ENCODE measurements around the gene HYCC2. TPM values are rescaled to one million over a fixed set of nuclear protein-coding genes. Genes with fewer than 3 reads are reported as not detected.
"Not testable (repeated sequence)": the region's sequence is repeated elsewhere in the genome, so short reads cannot be mapped to it uniquely, and the experiment has no call there.

The HYCC2 gene
- polyA plus RNA-seq (ENCODE audit: insufficient read depth in 1 of 5, insufficient read length in 5 of 5, low replicate concordance in 1 of 5): 10 to 100 TPM in 4 of 5 donors, 1 to 10 TPM in 1; 8.8 to 19.3 (median 13.5) TPM
- long read RNA-seq, donor 1, full-length matches to known transcripts: 2 of 2 reads
- long read RNA-seq, donor 1, partial matches to known transcripts: 0 of 2 reads
- long read RNA-seq, donor 1, other reads (novel, unspliced or antisense): 0 of 2 reads
- long read RNA-seq, donor 2, full-length matches to known transcripts: 1 of 384 reads
- long read RNA-seq, donor 2, partial matches to known transcripts: 261 of 384 reads
- long read RNA-seq, donor 2, other reads (novel, unspliced or antisense): 122 of 384 reads
- long read RNA-seq, donor 3: 0 reads
- long read RNA-seq, donor 4: 0 reads
- long read RNA-seq, donor 5, full-length matches to known transcripts: 1 of 496 reads
- long read RNA-seq, donor 5, partial matches to known transcripts: 215 of 496 reads
- long read RNA-seq, donor 5, other reads (novel, unspliced or antisense): 280 of 496 reads
- long read RNA-seq, donor 6, full-length matches to known transcripts: 1 of 7 reads
- long read RNA-seq, donor 6, partial matches to known transcripts: 6 of 7 reads
- long read RNA-seq, donor 6, other reads (novel, unspliced or antisense): 0 of 7 reads
- long read RNA-seq, donor 7: 0 reads
- long read RNA-seq, donor 8: 0 reads

DNA sequence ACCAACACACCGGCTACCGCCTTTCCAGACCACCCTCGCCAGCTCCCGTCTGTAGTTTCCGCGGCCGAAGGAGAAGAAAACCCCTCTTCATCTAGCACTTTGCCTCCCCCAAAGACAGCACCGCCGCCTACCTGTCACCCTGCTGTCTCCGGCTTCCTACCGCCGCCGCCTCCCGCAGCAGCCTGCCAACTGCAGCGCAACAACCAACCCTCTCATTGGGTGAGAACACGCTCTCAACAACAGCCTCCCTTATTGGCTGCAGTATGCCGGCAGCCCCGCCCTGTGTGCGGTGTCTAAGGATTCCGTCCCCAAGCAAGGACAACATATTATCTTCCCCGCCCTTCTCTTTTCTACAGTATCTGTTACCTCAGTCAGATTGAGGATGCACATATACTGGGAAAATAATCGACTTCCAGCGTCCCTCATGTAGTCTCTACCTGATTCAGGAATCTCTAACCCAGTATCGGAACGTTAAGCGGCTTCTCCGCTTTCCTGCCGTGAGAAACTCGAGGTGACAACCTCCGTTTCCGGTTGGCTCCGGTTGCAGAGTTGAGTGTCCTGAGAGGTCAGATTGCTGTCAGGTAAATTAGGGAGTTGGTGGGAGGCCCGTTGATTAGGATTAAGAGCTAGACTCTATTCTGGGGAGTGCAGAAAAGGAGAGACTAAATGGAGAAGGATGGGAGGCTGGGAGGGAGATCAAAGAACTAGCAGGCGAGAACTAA, at the start of gene HYCC2, which contains the start of gene NDUFB3:
Gene HYCC2, minus strand, starts transcription at position 193 of the 722 bp plus-strand sequence. CDS start 47,662 bp downstream, outside the sequence.
Gene NDUFB3, plus strand, starts transcription at position 523 of the 722 bp plus-strand sequence. CDS start 6,882 bp downstream, outside the sequence.
- DNase-seq: peak; percentile 95 to 96

GRCh38 chr2:201118961-201119854, 47.7 kb upstream of the HYCC2 start:
- DNase-seq: no peak

GRCh38 chr2:201118121-201118960, 46.9 kb upstream of the HYCC2 start:
- peak; percentile 68 to 72 for DNase-seq

DNA sequence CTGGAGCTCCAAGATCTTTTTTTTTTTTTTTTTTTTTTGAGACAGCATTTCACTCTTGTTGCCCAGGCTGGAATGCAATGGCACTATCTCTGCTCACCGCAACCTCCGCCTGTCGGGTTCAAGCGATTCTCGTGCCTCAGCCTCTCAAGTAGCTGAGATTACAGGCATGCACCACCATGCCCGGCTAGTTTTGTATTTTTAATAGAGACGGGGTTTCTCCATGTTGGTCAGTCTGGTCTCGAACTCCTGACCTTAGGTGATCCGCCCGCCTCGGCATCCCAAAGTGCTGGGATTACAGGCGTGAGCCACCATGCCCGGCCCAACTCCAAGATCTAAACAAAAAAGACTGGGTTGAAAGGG, 46.2 kb upstream of the HYCC2 start:
- DNase-seq: not testable (repeated sequence)

DNA sequence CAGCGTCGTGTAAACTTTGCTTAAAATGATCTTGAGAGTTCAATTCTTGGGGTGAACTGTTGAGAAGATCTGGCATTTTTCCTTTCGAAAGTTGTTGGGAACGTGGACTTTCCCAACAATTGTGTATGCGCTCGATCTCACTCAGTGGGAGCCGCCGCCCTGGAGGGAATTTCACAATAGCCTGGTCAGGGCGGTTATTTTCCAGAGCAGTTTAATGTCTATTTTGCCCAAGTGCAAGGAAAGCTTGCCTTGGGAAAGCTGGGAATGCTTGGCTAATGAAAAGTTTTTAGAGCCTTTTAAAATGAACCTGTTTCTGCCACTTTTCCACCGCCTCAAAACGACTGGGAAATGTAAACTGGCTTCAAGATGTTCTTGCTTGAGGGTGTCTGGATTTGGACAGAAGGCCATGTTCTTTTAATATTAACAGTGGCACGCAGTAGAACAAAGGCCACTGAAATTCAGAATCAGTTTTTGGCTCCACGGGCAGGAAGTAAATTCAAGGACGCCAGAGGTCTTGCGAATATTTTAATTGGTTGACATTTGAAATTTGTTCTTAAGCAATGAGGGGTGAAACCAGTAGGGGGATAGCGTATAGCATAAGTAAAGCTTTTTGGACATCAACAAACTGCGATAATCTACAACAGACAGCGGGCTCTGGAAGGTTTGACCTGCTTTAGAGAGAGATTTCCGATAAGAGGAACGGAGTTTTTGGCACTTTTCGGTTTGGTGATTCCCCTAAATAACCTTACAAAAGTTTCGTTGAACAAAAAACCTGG, 45.7 kb upstream of the HYCC2 start:
- peak; percentile 73 to 74 for DNase-seq

DNA sequence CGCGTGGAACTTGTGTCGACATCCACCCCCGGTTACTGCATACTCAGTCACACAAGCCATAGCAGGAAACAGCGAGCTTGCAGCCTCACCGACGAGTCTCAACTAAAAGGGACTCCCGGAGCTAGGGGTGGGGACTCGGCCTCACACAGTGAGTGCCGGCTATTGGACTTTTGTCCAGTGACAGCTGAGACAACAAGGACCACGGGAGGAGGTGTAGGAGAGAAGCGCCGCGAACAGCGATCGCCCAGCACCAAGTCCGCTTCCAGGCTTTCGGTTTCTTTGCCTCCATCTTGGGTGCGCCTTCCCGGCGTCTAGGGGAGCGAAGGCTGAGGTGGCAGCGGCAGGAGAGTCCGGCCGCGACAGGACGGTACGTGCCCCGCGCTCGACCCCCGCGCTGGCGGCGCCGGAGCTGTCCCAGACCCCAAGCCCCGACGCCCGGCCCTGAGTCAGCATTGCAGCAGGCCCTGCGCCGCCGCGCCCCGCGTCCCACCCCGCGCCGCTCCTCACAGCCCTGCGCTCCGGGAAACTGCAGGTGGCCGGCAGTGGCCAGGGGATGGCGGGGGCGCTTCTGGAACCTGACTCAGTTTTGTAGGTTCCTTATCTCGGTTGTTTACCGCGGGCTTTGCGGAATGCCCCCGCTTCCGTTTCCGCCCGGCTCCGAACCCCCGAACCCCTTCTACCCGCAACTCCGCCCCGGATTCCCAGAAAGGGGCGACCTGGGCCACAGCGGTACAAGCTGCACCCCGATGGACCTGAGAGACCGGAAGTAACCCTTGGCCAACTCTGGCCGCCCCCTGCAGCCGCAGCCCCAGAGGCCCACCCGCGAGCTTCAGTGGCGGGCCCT, 44.9 kb upstream of the HYCC2 start, which contains the start of gene CFLAR:
Gene CFLAR, plus strand, starts transcription at position 50 of the 844 bp plus-strand sequence. CDS start 13,702 bp downstream, outside the sequence.
- DNase-seq: peak; percentile 78 to 81

- no peak for DNase-seq
Measured at GRCh38 chr2:201114846-201115245, 43.4 kb upstream of the HYCC2 start.

DNA sequence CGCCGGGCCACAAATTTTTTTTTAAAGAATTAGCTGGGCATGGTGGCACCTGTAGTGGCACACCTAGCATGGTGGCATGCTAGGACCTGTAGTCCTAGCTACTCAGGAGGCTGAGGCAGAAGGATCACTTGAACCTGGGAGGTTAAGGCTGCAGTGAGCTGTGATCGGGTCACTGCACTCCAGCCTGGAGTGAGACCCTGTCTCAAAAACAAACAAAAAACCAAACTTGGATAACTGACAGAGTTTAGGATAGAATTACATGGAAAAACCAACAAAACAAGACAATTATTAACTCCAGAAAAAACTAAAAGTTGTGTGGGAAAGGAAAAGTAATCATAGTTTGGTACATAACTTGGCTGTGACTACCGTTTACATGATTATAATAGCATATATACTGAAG, 42.9 kb upstream of the HYCC2 start:
- DNase-seq: no peak

DNA sequence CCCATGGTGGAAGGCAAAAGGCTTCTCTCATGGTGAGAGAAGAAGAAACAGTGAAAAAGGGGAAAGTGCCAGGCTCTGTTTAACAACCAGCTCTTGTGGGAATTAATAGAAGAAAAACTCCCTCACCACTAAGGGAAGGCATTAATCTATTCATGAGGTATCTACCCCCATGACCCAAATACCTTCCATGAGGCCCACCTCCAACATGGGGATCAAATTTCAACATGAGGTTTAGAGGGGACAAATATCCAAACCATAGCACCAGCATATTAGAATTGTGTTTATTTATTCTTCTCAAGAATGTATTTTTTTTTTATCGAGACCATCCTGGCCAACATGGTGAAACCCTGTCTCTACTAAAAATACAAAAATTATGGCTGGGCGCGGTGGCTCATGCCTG, 39.6 kb upstream of the HYCC2 start:
- no peak for DNase-seq

- no peak for DNase-seq
Measured at GRCh38 chr2:201110615-201111014, 39.1 kb upstream of the HYCC2 start.

GRCh38 chr2:201109186-201109585, 37.7 kb upstream of the HYCC2 start:
- no peak for DNase-seq

GRCh38 chr2:201108341-201108740, 36.9 kb upstream of the HYCC2 start:
- DNase-seq: no peak

DNA sequence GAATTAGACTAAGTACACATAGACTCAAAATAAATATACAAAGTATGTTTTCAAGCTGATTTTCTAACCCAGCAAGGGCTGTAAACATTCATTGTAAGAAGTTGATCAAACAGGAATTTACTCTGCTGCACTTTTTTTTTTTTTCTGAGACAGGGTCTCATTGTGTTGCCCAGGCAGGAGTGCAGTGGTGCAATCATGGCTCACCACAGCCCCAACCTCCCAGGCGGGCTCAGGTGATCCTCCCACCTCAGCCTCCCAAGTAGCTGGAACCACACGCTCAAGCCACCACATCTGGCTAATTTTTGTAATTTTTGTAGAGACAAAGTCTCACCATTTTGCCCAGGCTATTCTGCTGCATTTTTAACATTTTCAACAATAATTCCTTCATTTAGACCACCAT, 36.2 kb upstream of the HYCC2 start:
- no peak for DNase-seq

GRCh38 chr2:201105759-201106158, 34.3 kb upstream of the HYCC2 start:
- DNase-seq: no peak

DNA sequence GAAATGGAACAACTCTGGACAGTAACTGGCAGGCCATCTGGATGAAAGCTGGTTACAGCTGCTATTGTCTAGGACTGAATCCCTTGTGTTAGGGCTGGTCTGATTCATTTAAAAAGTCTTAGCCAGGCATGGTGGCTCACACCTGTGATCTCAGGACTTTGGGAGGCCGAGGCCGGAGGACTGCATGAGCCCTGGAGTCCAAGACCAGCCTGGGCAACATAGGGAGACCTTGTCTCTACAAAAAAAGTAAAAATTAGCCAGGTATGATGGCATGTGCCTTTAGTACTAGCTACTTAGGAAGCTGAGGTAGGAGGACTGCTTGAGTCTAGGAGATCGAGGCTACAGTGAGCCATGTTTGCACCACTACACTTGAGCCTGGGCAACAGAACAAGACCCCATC, 29.0 kb upstream of the HYCC2 start:
- DNase-seq: no peak

- no peak for DNase-seq
Measured at GRCh38 chr2:201093573-201093972, 22.1 kb upstream of the HYCC2 start.

- DNase-seq: no peak
Measured at GRCh38 chr2:201090574-201090973, 19.1 kb upstream of the HYCC2 start.

DNA sequence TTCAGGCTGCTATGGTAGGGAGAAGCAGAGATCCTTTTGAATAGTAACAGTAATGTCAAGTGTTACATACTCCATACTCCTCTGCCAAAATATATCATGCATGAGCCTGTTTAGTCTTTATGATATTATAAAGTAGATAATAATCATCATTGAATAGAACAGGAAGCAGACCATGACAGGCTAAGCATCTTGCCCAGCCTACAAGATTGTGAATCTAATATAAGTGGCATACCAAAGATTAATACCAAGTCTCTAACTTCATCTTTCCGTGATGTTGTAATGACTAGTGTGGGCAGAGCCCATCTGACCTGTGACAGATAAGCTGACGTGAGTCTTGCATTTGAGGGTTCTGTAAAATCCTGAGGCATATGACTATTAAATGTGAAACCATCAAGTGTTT, 13.4 kb upstream of the HYCC2 start:
- DNase-seq: no peak
